Caco-2 (cell line): ENCODE results near the gene MSI1. TPM values are rescaled to one million over a fixed set of nuclear protein-coding genes. Genes with fewer than 3 reads are reported as not detected.

Source experiments
- BruUV-seq: library from RNA; stranded (reverse); fragments of 400-500 nt; replicated peaks from 2 replicates; lab custom pipeline; 2021; lab: Mats Ljungman, UMichigan
- CTCF ChIA-PET: fragments of 300-600 bp; sonication (Branson Sonifier 250); formaldehyde crosslinking; loops from one replicate; lab custom pipeline; 2022; ENCODE audit warnings: antibody characterized with exemption; lab: Charles Lee
- POLR2A ChIA-PET: fragments of 300-600 bp; sonication (Branson Sonifier 250); formaldehyde crosslinking; loops from one replicate; lab custom pipeline; 2022; ENCODE audit warnings: antibody characterized with exemption; lab: Charles Lee
- DNase-seq, 2 experiments: peaks; one replicate each; pipeline versions ENCODE4 v3.0.0 to v3.0.0-alpha.2; 2020 to 2022
- H3K27me3 ChIP-seq: replicated peaks from 2 replicates; pipeline ENCODE4 v1.6.0; 2011; ENCODE audit warnings: low read length; ENCODE audit not compliant: control insufficient read depth, insufficient read depth
- H3K36me3 ChIP-seq: 2 replicates; pipeline ENCODE4 v1.5.1; 2011; ENCODE audit warnings: low read length; ENCODE audit not compliant: control insufficient read depth, insufficient read depth
- H3K4me1 ChIP-seq: fragments of 250-450 bp; sonication (Bioruptor Pico); 2 replicates; pipeline ENCODE4 v1.5.1; 2020; ENCODE audit warnings: mild to moderate bottlenecking
- H3K4me3 ChIP-seq: 2 replicates; pipeline ENCODE4 v1.5.1; 2011; ENCODE audit warnings: low read depth, mild to moderate bottlenecking, control low read depth, low read length
- H3K9me3 ChIP-seq: fragments of 250-450 bp; sonication (Bioruptor Pico); 2 replicates; pipeline ENCODE4 v1.5.1; 2020; ENCODE audit warnings: mild to moderate bottlenecking, moderate library complexity
- H3K27ac Mint-ChIP-seq: one replicate; pipeline ENCODE4 v1.8.0; 2022; ENCODE audit warnings: mixed read lengths; ENCODE audit not compliant: unreplicated experiment
- H3K27me3 Mint-ChIP-seq: one replicate; pipeline ENCODE4 v1.8.0; 2022; ENCODE audit warnings: mixed read lengths; ENCODE audit not compliant: insufficient read depth, unreplicated experiment
- H3K36me3 Mint-ChIP-seq: one replicate; pipeline ENCODE4 v1.8.0; 2022; ENCODE audit warnings: mild to moderate bottlenecking, mixed read lengths; ENCODE audit not compliant: insufficient read depth, unreplicated experiment
- H3K4me1 Mint-ChIP-seq: one replicate; pipeline ENCODE4 v1.8.0; 2022; ENCODE audit warnings: low read depth, mixed read lengths; ENCODE audit not compliant: unreplicated experiment
- H3K4me3 Mint-ChIP-seq: one replicate; pipeline ENCODE4 v1.8.0; 2022; ENCODE audit warnings: mild to moderate bottlenecking, moderate library complexity, mixed read lengths; ENCODE audit not compliant: unreplicated experiment
- H3K9me3 Mint-ChIP-seq: one replicate; pipeline ENCODE4 v1.8.0; 2022; ENCODE audit warnings: mixed read lengths; ENCODE audit not compliant: unreplicated experiment
- intact Hi-C: fragments of 100-400 bp; cut with micrococcal nuclease; formaldehyde crosslinking; loops from one replicate; pipeline ENCODE4 v1.10.0; 2022; ENCODE audit not compliant: unreplicated experiment
- total RNA-seq: library from RNA; stranded (reverse); gene quantifications from 2 replicates; pipeline ENCODE4 v1.2.3, GENCODE V29; 2022
- TF ChIP-seq, protein P1 (sequence below), 2 experiments: fragments of 200-600 bp in 1 of 2; IDR thresholded peaks; 1 replicate in 1 of 2; 2 replicates in 1 of 2; pipeline versions ENCODE4 v1.5.1 to v1.8.0; 2011 to 2022; ENCODE audit warnings: antibody characterized with exemption in 1 of 2, control low read depth in 1 of 2, inconsistent platforms in 1 of 2, low read depth in 1 of 2, low read length in 1 of 2, mild to moderate bottlenecking in 1 of 2, moderate library complexity in 1 of 2; ENCODE audit not compliant: insufficient read depth in 1 of 2, severe bottlenecking in 1 of 2, unreplicated experiment in 1 of 2

MSI1 gene
- total RNA-seq, 1 experiment from 2014 or later: 24.8 TPM

DNA sequence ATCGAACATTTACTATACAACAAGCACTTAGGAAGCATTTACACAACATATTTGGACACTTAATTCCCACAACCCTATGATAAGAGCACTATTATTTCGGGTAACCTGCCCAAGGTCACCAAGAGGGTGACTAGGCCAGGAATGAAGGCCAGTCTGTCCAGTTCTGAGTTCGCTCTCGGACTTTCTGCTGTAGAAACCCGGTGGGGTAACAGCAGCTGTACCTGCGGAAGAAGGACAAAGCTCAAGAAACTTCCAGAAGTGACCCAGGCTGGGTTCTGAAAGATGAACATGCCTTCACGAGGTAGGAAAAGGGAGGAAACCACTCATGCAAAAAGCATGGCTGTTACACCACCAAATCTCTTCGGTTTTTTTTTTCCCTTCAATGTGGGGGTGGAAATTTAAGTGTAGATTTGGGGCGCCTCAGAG lies 52.2 kb downstream of the MSI1 start:
- H3K27me3 Mint-ChIP-seq: no peaks in the 10 kb centered on the region

DNA sequence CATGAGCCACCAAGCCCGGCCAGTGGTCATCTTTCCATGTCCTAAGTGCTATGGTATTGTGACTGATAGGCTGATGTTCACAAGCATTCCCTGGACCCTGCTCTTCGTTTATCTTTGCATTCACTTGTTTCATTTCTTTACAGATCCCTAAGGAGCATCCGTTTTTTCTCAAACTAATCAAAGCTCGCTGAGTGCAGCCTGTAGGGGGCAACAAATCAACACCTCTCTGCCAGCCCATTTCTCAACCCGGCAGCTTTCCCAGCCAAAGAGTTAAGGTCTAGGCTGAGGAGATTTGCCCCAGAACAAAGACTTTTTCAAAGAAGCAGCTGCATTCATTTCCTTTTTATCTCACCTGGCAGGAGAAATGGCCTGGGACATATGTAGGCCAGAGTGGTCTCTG lies 54.7 kb downstream of the MSI1 start:
- no peaks in the 10 kb centered on the region for H3K9me3 Mint-ChIP-seq
- no peaks in the 10 kb centered on the region for H3K4me1 ChIP-seq
- H3K27ac Mint-ChIP-seq: no peak overlapping the region
- ChIA-PET POLR2A (interaction anchor here (1.3 kb wide), 1 partner anchor 23 kb away, joined by 3 read pairs; no protein-coding TSS in a partner anchor), CTCF (interaction anchor here (1.2 to 3.9 kb wide), 2 partner anchors 12 to 17 kb away, joined by 3 to 23 read pairs; partner anchors contain the start of gene SIRT4)
- no peaks in the 10 kb centered on the region for H3K36me3 ChIP-seq
- no peak for DNase-seq
- peaks cover 6% of the 10 kb centered on the region for H3K4me1 Mint-ChIP-seq
- H3K27me3 ChIP-seq: no peaks in the 10 kb centered on the region
- no TSS peak for BruUV-seq
- H3K27me3 Mint-ChIP-seq: no peaks in the 10 kb centered on the region
- no peaks in the 10 kb centered on the region for H3K9me3 ChIP-seq
- no peak overlapping the region for H3K4me3 ChIP-seq
- no peak overlapping the region for H3K4me3 Mint-ChIP-seq
- H3K36me3 Mint-ChIP-seq: peaks cover 12% of the 10 kb centered on the region
- intact Hi-C loops: no loop called here
- TF ChIP-seq, protein P1, sequence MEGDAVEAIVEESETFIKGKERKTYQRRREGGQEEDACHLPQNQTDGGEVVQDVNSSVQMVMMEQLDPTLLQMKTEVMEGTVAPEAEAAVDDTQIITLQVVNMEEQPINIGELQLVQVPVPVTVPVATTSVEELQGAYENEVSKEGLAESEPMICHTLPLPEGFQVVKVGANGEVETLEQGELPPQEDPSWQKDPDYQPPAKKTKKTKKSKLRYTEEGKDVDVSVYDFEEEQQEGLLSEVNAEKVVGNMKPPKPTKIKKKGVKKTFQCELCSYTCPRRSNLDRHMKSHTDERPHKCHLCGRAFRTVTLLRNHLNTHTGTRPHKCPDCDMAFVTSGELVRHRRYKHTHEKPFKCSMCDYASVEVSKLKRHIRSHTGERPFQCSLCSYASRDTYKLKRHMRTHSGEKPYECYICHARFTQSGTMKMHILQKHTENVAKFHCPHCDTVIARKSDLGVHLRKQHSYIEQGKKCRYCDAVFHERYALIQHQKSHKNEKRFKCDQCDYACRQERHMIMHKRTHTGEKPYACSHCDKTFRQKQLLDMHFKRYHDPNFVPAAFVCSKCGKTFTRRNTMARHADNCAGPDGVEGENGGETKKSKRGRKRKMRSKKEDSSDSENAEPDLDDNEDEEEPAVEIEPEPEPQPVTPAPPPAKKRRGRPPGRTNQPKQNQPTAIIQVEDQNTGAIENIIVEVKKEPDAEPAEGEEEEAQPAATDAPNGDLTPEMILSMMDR (IDR thresholded peaks at IDR 0.05; ENCODE audit: insufficient read depth in 1 of 2, low read depth in 1 of 2, low read length in 1 of 2, severe bottlenecking in 1 of 2, unreplicated experiment in 1 of 2): peak in 1 of 2 experiments; percentile 33

More for the DNA sequence above, 52.2 kb downstream of the MSI1 start:
- peak overlapping the region; percentile 95 for H3K4me3 Mint-ChIP-seq
- H3K4me1 Mint-ChIP-seq: peaks cover 7% of the 10 kb centered on the region
- DNase-seq: peak in 1 of 2 experiments; percentile 22
- H3K9me3 Mint-ChIP-seq: no peaks in the 10 kb centered on the region
- H3K27ac Mint-ChIP-seq: peak overlapping the region; percentile 99
- intact Hi-C loops: loop anchor here (1.0 kb wide), 1 partner anchor 15 kb away; the partner anchor contains the start of gene SIRT4
- H3K4me1 ChIP-seq: peaks cover 16% of the 10 kb centered on the region
- TF ChIP-seq, protein P1 (IDR thresholded peaks at IDR 0.05; ENCODE audit: insufficient read depth in 1 of 2, low read depth in 1 of 2, low read length in 1 of 2, severe bottlenecking in 1 of 2, unreplicated experiment in 1 of 2): no peak
- H3K27me3 ChIP-seq: no peaks in the 10 kb centered on the region
- H3K4me3 ChIP-seq: peak overlapping the region; percentile 49
- peaks cover 12% of the 10 kb centered on the region for H3K36me3 Mint-ChIP-seq
- CTCF ChIA-PET: interaction anchor here (0.6 to 1.5 kb wide), 8 partner anchors 11 to 136 kb away, joined by 3 to 27 read pairs (median 3); partner anchors contain the start of genes COX6A1, RNU4-1 and SIRT4
- no peaks in the 10 kb centered on the region for H3K36me3 ChIP-seq
- POLR2A ChIA-PET: interaction anchor here (1.3 to 2.3 kb wide), 5 partner anchors 14 to 213 kb away, joined by 4 to 29 read pairs (median 14); partner anchors contain the start of genes RNU4-1, RNU4-2, RPLP0 and SIRT4
- TSS peak; percentile 92 for BruUV-seq
- no peaks in the 10 kb centered on the region for H3K9me3 ChIP-seq

DNA sequence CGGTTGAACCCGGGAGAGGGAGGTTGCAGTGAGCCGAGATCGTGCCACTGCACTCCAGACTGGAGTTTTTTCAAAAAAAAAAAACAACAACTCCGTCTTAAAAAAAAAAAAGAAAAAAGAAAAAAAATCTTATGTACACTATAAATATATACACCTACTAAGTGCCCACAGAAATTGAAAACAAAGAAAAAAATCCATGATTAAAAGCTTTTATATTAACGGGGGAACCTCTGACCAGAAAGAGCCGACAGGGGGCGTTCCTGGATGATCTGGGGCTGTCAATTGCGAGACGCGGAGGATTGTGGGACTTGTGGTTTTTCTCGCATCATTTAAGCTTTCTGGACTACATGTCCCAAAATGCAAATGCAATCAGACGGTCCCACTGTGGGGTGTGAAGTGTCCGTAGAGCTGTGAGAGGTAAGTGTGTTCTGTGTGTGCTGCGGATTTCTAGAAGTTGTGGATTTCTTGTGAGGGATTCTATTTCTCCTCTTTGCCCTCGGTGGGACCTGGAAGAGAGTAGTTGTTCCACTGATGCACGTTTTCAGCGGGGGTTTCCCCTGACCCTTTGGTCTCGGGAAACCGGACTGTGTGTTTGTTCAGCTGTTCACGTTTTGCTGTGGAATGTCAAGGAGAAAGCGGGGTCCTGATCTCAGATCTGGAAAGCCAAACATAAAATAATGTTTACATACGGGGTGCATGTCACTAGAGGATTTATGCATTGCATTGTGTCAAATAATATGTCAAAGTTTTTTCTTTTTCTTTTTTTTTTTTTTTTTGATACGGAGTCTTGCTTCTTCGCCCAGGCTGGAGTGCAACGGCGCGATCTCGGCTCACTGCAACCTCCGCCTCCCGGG lies 66.8 kb downstream of the MSI1 start, which contains the start of gene SIRT4:
SIRT4 (plus strand) TSS at position 360 of the 854 bp plus-strand sequence. CDS start 1,241 bp downstream, outside the sequence.
- peaks cover 23% of the 10 kb centered on the region for H3K36me3 Mint-ChIP-seq
- peak within 1 kb of the TSS; percentile 70 for H3K4me3 ChIP-seq
- intact Hi-C loops: loop anchor here (1.0 kb wide), 3 partner anchors 9 to 19 kb away; partner anchors contain the start of gene RNU4-1
- H3K4me1 ChIP-seq: peaks cover 5% of the 10 kb centered on the region; the same call in 1 of the 2 replicates
- no peaks in the 10 kb centered on the region for H3K27me3 Mint-ChIP-seq
- H3K27ac Mint-ChIP-seq: peak within 1 kb of the TSS; percentile 93
- ChIA-PET CTCF (interaction anchor here (0.7 to 1.9 kb wide), 22 partner anchors 8 to 585 kb away, joined by 3 to 27 read pairs (median 6); partner anchors contain the start of genes DYNLL1, PXN, RNU4-1 and RNU4-2), POLR2A (interaction anchor here (0.6 to 2.1 kb wide), 6 partner anchors 10 to 185 kb away, joined by 3 to 68 read pairs (median 9); partner anchors contain the start of genes RNU4-1, RNU4-2 and RPLP0)
- H3K9me3 Mint-ChIP-seq: no peaks in the 10 kb centered on the region
- TF ChIP-seq, protein P1 (IDR thresholded peaks at IDR 0.05; ENCODE audit: insufficient read depth in 1 of 2, low read depth in 1 of 2, low read length in 1 of 2, severe bottlenecking in 1 of 2, unreplicated experiment in 1 of 2): peak; percentile 84 to 86
- TSS peak; percentile 89 for BruUV-seq
- no peaks in the 10 kb centered on the region for H3K36me3 ChIP-seq
- DNase-seq: peak; percentile 89
- H3K4me3 Mint-ChIP-seq: peak within 1 kb of the TSS; percentile 91
- no peaks in the 10 kb centered on the region for H3K9me3 ChIP-seq
- H3K27me3 ChIP-seq: no peaks in the 10 kb centered on the region
- no peaks in the 10 kb centered on the region for H3K4me1 Mint-ChIP-seq
